Stimulated activated CD4-positive, alpha-beta T cell treated with anti-CD3 and anti-CD28 coated beads, TNF-alpha, amount 100 ng/mL, for 1 hour (primary cell): ENCODE results near the gene ZNF738.
"Not testable (repeated sequence)": the region's sequence is repeated elsewhere in the genome, so short reads cannot be mapped to it uniquely, and the experiment has no call there.

Experiments
- DNase-seq, 3 donors: peaks; one replicate each; pipeline ENCODE4 v3.0.0-alpha.2; 2020; ENCODE audit warnings: low read depth in 3 of 3, low spot score in 1 of 3

Gene ZNF738

DNA sequence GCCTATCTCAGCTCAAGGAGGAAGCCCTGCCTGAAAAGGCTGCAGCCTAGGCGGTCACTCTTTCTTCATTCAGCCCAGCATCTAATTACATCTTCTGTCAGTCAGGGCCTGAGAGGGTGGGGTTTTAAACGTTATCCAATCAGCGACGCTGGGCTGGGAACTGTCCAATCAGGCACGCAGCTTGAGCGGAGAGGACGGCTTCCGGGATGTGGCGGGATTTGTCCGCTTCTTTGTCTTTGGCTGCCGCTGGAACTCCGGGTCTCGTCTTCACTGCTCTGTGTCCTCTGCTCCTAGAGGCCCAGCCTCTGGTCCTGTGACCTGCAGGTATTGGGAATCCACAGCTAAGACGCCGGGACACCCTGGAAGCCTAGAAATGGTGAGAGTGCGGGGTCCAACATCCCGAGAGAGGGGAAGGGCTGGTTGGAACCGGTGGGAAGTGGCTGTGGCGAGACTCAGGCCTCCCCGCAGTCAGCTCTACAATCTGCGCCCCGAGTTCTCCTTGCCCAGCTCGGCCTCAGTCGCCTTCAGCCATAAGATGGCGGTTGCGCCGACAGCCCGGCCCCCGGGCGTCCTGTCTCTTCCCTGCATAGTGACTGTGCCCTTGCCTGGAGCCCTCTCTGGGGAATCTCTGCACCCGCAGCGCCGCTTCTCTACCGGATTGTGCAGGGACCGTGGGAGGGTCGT, at the start of gene ZNF738:
Gene ZNF738, plus strand, starts transcription at position 233 of the 684 bp plus-strand sequence. Its CDS starts 141 bp downstream, at position 374.
- DNase-seq: peak; percentile 54 to 63 (median 57)

DNA sequence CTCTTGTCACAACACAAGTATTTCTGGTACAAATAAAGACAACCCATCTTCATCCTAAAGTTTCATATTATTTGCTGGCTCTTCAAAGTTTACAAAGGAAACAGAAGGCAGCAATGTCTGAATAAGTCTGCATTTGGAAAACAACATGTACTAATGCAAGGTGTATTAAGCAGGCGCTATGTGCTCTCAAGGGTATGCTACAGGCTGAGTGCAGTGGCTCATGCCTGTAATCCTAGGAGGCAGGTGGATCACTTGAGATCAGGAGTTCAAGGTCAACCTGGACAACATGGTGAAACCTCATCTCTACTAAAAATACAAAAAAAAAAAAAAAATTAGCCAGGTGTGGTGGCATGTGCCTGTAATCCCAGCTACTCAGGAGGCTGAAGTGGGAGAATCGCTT, 46.0 kb upstream of the ZNF738 start:
- not testable (repeated sequence) for DNase-seq

DNA sequence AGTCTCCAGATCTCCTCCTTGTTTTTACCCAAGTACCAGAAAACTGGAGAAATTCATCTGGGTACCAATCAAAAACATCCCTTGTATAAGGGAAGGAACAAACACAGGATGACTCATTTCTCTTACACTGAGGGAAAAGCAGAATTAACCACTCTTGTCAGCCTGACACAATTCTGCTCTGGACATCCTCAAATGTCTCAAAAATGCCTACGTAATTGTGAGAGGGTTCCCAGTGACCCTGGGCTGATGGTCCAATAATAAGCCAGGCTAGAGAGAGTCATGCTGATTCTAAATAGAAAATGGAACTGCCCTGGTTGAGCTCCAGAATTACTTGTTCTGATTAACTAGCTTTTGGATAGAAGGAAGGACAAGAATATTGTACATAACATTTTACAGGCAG, 44.1 kb upstream of the ZNF738 start:
- DNase-seq: no peak

DNA sequence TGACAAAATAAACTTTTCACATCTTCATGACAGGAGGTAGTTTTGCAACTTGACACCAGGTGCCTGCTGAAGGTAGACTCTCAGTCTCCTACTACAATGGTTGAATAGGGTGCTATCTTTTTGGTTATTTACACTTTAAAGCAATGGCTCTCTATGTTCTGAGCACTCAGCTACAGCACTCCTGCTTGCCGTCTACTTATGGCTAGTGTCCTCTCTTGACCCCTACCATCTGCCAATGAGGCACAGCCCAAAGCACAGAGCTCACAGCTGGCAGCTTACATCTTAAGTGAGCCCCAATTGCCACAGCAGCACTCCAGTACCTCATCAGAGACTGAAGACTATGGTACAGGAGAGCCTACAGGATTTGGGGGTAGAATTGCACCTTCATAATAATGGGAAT, 41.0 kb upstream of the ZNF738 start:
- DNase-seq: no peak

DNA sequence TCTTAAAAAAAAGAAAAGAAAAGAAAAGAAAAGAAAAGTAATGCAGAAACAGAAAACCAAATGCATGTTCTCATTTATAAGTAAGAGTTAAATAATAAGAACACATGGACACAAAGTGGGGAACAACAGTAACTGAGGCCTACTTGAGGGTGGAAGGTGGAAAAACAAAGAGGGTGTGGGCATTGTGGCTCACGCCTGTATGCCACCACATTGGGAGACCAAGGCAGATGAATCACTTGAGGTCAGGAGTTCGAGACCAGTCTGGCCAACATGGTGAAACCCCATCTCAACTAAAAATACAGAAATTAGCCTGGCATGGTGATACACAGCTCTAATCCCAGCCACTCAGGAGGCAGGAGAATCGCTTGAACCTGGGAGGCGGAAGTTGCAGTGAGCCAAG, 37.7 kb upstream of the ZNF738 start:
- no peak for DNase-seq

DNA sequence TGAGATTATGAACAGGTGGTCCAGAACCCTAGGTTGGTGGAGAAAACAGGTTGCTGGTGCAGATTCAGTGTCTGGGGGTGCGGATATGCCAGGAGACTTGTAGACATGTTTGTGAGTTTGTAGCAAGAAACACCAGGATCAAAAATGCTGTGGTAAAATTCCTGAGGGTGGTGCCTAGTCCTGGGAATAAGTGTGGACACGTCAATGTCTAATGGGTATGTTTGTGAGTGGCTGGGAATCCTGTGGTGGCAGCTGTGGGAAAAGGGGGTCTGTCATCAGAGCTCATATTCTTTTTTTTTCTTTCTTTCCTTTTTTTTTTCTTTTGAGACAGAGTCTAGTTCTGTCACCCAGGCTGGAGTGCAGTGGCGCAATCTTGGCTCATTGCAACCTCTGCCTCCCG, 36.8 kb upstream of the ZNF738 start:
- DNase-seq: no peak

DNA sequence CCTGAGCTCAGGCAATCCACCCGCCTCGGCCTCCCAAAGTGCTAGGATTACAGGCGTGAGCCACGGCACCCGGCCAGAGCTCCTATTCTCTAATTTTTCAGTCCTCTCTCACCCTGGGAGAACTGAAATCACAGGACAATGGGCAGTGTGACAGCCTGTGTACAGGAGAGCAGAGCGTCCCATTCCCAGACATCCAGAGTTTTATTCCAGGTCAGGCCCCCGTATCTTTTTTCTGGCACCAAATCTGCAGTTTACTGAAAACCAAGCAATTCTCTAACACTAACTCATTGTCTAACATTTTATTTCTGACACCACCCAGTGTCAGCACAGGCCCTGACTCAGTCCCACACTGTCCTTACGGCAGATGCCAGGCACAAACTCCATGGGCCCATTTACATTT, 36.3 kb upstream of the ZNF738 start:
- no peak for DNase-seq

DNA sequence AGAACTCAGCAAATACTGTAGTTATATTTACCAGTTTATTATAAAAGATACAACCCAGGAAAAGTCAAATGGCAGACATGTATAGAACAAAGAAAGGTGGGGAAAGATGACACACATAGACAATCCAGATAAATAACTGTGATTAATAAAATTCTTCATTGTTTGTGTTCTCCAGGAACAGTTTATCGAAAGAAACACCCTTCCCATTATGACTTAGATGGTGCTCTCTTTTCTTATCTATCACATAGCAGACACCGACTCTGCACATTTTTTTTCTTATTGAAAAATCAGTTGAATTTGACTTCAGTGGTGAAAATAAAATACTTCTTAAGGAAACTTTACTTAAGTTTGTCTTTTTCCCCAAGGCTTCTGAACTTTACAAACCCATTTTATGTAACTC, 35.8 kb upstream of the ZNF738 start:
- DNase-seq: no peak

DNA sequence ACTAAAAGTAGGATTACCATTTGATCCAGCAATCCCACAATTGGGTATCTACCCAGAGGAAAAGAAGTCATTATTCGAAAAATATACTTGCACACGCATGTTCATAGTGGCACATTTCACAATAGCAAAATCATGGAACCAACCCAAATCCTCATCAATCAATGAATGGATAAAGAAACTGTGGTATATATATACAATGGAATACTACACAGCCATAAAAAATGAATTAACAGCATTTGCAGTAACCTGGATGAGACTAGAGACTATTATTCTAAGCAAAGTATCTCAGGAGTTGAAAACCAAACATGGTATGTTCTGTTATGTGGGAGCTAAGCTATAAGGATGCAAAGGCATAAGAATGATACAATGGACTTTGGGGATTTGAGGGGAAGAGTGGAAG, 32.6 kb upstream of the ZNF738 start:
- DNase-seq: no peak

DNA sequence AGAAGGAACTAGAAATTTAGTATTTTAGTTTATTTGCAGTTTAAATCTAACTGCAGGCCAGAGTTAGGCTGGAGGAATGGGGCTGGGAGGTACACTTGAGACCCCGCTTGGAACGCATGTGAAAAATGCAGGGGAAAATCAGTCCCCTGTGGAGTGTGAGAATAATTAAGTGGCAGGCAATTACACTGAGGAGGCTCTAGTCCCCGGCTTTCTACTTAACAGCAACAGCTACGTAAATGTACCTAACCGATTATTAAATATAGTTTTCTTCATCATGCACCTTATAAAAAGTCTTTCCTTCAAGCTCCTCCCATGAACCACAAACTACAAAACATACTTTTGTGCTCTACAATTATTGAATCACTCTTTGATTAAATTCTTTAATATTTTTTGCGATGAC, 30.4 kb upstream of the ZNF738 start:
- DNase-seq: no peak

DNA sequence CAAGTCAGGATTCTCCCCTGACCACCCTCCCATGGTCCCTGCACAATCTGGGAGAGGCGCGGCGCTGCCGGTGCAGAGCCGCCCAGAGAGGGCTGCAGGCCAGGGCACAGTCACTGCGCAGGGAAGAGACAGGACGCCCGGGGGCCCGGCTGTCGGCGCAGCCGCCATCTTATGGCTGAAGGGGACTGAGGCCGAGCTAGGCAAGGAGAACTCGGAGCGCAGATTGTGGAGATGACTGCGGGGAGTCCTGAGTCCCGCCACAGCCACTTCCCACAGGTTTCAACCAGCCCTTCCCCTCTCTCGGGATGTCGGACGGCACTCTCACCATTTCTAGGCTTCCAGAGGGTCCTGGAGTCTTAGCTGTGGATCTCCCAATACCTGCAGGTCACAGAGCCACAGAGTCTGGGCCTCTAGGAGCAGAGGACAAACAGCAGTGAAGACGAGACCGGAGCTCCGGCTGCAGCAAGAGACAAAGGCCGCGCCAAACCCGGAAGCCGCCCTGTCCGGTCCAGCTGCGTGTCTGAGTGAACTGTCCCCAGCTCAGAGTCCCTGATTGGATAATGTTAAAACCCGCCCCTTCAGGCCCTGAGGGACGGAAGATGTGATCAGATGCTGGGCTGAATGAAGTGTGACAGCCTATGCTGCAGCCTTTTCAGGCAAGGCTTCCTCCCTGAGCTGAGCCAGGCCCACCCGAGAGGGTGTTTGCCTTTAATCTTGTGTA, 29.8 kb upstream of the ZNF738 start, which contains the start of gene ZNF708:
Gene ZNF708, minus strand, starts transcription at position 526 of the 721 bp plus-strand sequence. Its CDS starts 198 bp downstream, at position 328.
- peak; percentile 35 to 45 (median 43) for DNase-seq

DNA sequence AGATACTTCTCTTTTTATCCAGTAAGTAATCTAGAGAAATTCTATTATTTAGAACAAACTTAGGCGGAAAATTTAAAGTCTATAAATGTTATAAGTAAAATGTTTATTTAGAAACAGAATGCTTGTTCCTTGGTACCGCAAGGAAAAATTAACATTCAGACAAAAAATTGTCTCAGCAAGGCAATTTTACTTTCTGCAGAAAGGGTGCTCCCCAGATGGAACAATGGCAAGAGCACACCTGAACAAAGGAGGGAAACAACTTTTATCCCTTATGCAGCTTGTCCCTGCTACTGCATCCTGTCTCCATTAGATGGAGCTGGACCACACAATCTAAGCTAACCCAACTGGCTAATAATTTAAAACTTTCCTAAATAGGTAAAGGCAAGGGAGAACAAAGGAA, 23.1 kb upstream of the ZNF738 start:
- no peak for DNase-seq

DNA sequence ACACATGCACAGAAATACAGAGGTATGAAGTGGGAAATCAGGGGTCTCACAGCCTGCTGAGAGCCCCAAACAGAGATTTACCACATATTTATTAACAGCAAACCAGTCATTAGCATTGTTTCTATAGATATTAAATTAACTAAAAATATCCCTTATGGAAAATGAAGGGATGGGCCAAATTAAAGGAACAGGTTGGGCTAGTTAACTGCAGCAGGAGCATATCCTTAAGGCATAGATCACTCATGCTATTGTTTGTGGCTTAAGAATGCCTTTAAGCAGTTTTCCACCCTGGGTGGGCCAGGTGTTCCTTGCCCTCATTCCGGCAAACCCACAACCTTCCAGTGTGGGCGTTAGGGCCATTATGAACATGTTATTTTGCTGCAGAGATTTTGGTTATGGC, 14.0 kb upstream of the ZNF738 start:
- not testable (repeated sequence) for DNase-seq

DNA sequence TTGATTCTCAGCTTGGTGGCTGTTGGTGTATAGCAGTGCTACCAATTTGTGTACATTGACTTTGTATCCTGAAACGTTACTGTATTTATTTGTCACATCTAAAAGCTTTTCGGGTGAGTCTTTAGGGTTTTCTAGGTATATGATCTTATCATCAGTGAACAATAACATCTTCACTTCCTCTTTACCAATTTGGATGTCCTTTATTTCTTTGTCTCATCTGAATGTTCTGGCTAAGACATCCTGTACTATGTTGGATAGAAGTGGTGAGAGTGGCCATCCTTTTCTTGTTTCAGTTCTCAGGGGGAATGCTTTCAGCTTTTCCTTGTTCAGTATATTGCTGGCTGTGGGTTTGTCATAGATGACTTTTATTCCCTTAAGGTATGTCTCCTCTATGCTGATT, 6.0 kb upstream of the ZNF738 start:
- DNase-seq: no peak

DNA sequence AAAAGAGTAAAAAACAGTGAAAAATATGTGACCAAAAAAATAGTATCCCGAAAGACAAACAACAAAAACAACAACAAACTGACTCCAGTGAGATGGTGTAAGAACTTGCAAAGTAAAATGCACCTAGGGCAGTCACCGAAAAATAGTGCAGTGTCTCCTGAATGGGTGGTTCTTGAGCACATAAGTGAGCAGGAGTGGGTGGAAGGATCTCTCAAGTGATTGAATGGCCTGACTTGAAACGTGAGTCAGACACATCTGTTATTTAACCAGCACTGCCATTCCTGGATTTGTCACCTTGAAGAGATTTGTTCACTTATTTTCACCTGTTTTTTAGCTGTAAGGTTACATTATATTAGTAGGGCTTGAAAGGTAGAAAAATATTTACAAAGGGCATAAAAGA, 3.5 kb downstream of the ZNF738 start:
- no peak for DNase-seq

DNA sequence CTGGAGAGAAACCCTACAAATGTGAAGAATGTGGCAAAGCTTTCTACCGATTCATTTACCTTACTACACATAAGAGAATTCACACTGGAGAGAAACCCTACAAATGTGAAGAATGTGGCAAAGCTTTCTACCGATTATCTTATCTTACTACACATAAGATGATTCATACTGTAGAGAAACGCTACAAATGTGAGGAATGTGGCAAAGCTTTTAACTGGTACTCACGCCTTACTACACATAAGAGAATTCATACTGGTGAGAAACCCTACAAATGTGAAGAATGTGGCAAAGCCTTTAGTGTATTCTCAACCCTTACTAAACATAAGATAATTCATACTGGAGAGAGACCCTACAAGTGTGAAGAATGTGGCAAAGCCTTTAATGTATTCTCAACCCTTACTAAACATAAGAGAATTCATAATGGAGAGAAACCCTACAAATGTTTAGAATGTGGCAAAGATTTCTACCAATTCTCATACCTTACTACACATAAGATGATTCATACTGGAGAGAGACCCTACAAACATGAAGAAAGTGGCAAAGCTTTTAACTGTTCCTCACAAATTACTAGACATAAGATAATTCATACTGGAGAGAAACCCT, 25.3 kb downstream of the ZNF738 start:
- no peak for DNase-seq

DNA sequence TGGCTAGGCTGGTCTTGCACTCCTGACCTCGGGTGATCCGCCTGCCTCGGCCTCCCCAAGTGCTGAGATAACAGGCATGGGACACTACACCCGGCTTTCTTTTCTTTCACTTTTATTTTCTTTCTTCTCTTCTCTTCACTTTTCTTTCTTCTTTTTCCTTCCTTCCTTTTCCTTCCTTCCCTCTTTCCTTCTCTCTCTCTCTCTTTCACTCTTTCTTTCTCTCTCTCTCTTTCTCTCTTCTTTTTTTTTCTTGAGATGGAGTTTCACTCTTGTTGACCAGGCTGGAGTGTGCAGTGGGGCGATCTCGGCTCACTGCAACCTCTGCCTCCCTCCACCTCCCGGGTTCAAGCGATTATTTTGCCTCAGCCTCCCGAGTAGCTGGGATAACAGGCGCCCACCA, 37.3 kb downstream of the ZNF738 start:
- no peak for DNase-seq

DNA sequence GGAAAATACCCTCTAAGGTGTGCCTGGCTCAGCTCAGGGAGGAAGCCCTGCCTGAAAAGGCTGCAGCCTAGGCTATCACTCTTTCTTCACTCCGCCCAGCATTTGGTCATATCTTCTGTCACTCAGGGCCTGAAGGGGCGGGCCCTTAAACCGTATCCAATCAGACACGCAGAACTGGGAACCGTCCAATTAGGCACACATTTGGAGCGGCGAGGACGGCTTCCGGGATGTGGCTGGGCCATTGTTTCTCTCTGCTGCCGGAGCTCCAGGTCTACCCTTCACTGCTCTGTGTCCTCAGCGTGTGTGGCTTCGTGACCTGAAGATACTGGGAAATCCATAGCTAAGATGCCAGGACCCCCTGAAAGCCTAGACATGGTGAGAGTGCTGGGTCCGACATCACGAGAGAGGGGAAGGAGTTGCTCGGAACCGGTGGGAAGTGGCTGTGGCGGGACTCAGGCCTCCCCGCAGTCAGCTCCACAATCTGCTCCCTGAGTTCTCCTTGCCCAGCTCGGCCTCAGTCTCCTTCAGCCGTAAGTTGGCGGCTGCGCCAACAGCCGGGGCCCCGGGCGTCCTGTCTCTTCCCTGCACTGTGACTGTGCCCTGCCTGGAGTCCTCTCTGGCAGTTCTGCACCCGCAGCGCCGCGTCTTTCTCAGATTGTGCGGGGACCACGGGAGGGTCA, 38.2 kb downstream of the ZNF738 start, which contains the start of gene ZNF493:
Gene ZNF493, plus strand, starts transcription at position 241 of the 680 bp plus-strand sequence. Its CDS starts 105 bp downstream, at position 346.
- DNase-seq: peak; percentile 76 to 77 (median 76)

DNA sequence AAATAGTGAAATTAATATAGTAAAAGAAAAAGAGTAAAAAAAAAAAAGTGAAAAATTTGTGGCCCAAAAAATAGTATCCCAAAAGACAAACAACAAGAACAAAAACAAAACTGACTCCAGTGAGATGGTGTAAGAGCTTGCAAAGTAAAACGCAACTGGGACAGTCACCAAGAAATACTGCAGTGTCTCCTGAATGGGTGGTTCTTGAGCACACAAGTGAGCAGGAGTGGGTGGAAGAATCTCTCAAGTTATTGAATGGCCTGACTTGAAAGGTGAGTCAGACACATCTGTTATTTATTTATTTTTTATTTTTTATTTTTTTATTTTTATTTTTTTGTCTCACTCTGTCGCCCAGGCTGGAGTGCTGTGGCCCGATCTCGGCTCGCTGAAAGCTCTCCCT, 40.1 kb downstream of the ZNF738 start:
- DNase-seq: no peak

DNA sequence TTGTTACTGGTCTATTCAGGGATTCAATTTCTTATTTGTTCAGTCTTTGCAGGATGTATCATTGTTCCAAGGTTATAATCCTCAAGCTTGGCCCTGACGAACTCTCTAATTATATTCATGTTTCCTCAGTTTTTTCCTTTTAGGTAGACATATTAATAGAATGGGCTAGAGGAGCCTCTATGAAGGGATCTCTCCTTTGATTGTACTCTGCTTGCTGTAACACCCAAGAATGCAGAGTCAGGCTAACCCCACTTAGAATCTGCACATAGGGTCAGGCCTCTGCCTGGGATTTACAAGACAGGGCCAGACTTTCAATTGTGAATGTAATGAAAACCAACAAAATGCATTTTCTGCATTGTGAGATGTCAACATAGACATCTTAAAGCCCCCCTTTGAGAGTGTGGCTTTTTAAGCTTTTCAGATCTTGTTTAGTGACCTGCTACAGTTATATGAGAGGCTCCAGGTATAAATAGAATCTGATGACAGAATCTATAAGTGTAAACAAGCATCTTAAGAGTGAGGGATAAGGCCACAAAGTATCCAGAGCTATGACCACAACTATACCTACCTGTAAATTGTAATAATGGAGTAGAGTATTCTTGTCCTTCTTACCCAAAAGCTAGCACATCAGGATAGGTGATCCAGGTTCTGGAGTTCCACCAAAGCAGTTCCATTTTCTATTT, 43.6 kb downstream of the ZNF738 start:
- no peak for DNase-seq

DNA sequence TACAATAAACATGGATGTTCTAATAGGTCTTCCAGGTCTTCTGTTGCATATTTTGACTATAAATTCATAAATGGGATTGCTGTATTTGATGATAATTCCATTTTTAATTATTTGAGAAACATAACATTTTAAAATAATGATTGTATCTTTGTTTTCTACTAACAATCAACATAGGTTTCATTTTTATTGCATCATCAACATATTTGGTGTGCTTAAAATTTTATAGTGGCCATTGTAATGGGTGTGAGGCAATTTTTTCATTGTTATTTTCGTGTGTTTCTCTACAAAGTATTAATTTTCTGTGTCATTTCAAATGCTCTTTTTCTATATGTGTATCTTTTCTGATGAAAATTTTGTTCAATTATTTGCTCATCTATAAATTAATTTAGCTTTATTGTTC, 51.4 kb downstream of the ZNF738 start:
- DNase-seq: no peak
